Measurements from ENCODE around the gene SPDYE4.

- TF ChIP-seq CTCF (IDR thresholded peaks at IDR 0.05) (no peak), POLR2A (IDR thresholded peaks at IDR 0.05) (no peak)
These were observed 17.9 kb downstream of the SPDYE4 start for GRCh38 chr17:8740486-8740885.
